Lower leg skin (tissue), 3 donors: ENCODE data around the gene FGF2.

Experiments
- CTCF ChIP-seq, 3 donors: fragments of 450-650 bp; IDR thresholded peaks; one replicate each; pipeline ENCODE4 v1.5.1; 2016; ENCODE audit warnings: antibody characterized with exemption in 3 of 3, mild to moderate bottlenecking in 3 of 3, moderate library complexity in 2 of 3
- POLR2A ChIP-seq, 2 donors: fragments of 450-650 bp; IDR thresholded peaks; one replicate each; pipeline ENCODE4 v1.6.1; 2016 to 2017; ENCODE audit warnings: antibody characterized with exemption in 2 of 2, mild to moderate bottlenecking in 1 of 2, moderate library complexity in 1 of 2

GRCh38 chr4:122823476-122823875 is 3.2 kb upstream of the FGF2 start:
- no peak for TF ChIP-seq CTCF (IDR thresholded peaks at IDR 0.05)
- TF ChIP-seq POLR2A (IDR thresholded peaks at IDR 0.05): no peak
